GM12878 (cell line): ENCODE results near the gene PITPNM2. TPM values are rescaled to one million over a fixed set of nuclear protein-coding genes. Genes with fewer than 3 reads are reported as not detected.

Experiments
- ATAC-seq: fragments of 200-7000 bp; cut with Tn5 transposase; 3 replicates; pipeline ENCODE4 v1.9.1; 2020; ENCODE audit warnings: mild to moderate bottlenecking, moderate library complexity
- BruUV-seq: library from RNA; stranded (reverse); fragments of 400-500 nt; replicated peaks from 2 replicates; lab custom pipeline; 2021; lab: Mats Ljungman, UMichigan
- CTCF ChIA-PET: fragments of 300-600 bp; sonication (Branson Sonifier 250); formaldehyde crosslinking; extraction: SDS; loops from one replicate; lab custom pipeline; 2021; ENCODE audit warnings: inconsistent platforms; lab: Yijun Ruan, JAX
- POLR2A ChIA-PET: fragments of 350-600 bp; formaldehyde crosslinking; extraction: SDS; loops from one replicate; lab custom pipeline; 2021; ENCODE audit warnings: inconsistent platforms; lab: Charles Lee
- RAD21 ChIA-PET: fragments of 300-600 bp; sonication (Branson Sonifier 250); formaldehyde crosslinking; loops from one replicate; lab custom pipeline; 2023; ENCODE audit warnings: antibody characterized with exemption; ENCODE audit not compliant: unreplicated experiment; lab: Charles Lee
- SMC1A ChIA-PET: fragments of 300-600 bp; sonication (Branson Sonifier 250); formaldehyde crosslinking; loops from one replicate; lab custom pipeline; 2023; ENCODE audit not compliant: unreplicated experiment, uncharacterized antibody; lab: Charles Lee
- DNase-seq: peaks from one replicate; pipeline ENCODE4 v3.0.0-alpha.2; 2011; ENCODE audit warnings: low read depth, low spot score
- FAIRE-seq: peaks from 3 replicates; lab custom pipeline; 2011; peaks lifted over from hg19 to GRCh38; lab: Jason Lieb, UNC
- H2AFZ ChIP-seq: 2 replicates; pipeline ENCODE4 v1.6.0; 2011; ENCODE audit warnings: low read depth, low read length, control low read depth; ENCODE audit not compliant: control insufficient read depth
- H3K27ac ChIP-seq: 2 replicates; pipeline ENCODE4 v1.5.1; 2011; ENCODE audit warnings: control low read depth; ENCODE audit not compliant: control insufficient read depth, insufficient read depth
- H3K27me3 ChIP-seq, 2 experiments: replicated peaks in 1 of 2; 2 replicates each; pipeline versions ENCODE4 v1.6.0 to v1.6.1; 2011; ENCODE audit warnings: low read length in 1 of 2; ENCODE audit not compliant: control insufficient read depth in 2 of 2, insufficient read depth in 2 of 2
- H3K36me3 ChIP-seq, 2 experiments: 2 replicates each; pipeline ENCODE4 v1.5.1; 2011; ENCODE audit warnings: low read length in 1 of 2; ENCODE audit not compliant: control insufficient read depth in 2 of 2, insufficient read depth in 2 of 2
- H3K4me1 ChIP-seq: 2 replicates; pipeline ENCODE4 v1.6.1; 2011; ENCODE audit warnings: mild to moderate bottlenecking, low read length, moderate library complexity, mixed read lengths; ENCODE audit not compliant: control insufficient read depth, insufficient read depth
- H3K4me2 ChIP-seq: 2 replicates; pipeline ENCODE4 v1.6.0; 2011; ENCODE audit warnings: control low read depth; ENCODE audit not compliant: control insufficient read depth, insufficient read depth
- H3K4me3 ChIP-seq: fragments of 200-600 bp; sonication (generic); 2 replicates; pipeline ENCODE4 v1.5.1; 2016
- H3K79me2 ChIP-seq: 2 replicates; pipeline ENCODE4 v1.6.0; 2011; ENCODE audit warnings: low read length; ENCODE audit not compliant: control insufficient read depth, insufficient read depth
- H3K9ac ChIP-seq: 2 replicates; pipeline ENCODE4 v1.8.0; 2011; ENCODE audit warnings: low read length, control low read depth, mixed read lengths; ENCODE audit not compliant: control insufficient read depth, insufficient read depth
- H3K9me3 ChIP-seq: replicated peaks from 3 replicates; pipeline ENCODE4 v1.5.1; 2011; ENCODE audit warnings: mild to moderate bottlenecking, low read length; ENCODE audit not compliant: control insufficient read depth, insufficient read depth
- H4K20me1 ChIP-seq: 2 replicates; pipeline ENCODE4 v1.6.0; 2011; ENCODE audit not compliant: control insufficient read depth, insufficient read depth
- POLR2A ChIP-seq: IDR thresholded peaks from 2 replicates; pipeline ENCODE4 v1.6.1; 2011; ENCODE audit warnings: low read depth, mild to moderate bottlenecking, low read length
- SUZ12 ChIP-seq: fragments of 200-600 bp; sonication (generic); IDR thresholded peaks from one replicate; pipeline ENCODE4 v1.6.1; 2018; ENCODE audit warnings: antibody characterized with exemption, mild to moderate bottlenecking; ENCODE audit not compliant: unreplicated experiment
- whole genome bisulfite sequencing: methylation state at CpG from one replicate; pipeline ENCODE4 v1.1.6; 2016; ENCODE audit warnings: low lambda C conversion rate; ENCODE audit not compliant: insufficient replicate concordance, insufficient coverage; ENCODE audit errors: missing lambda C conversion rate; 5-methylcytosine and 5-hydroxymethylcytosine counted together
- in situ Hi-C: fragments of 300-500 bp; cut with MboI; formaldehyde crosslinking; loops from 9 replicates; pipeline ENCODE4 v1.14.3; 2018; ENCODE audit warnings: mixed read lengths
- intact Hi-C: fragments of 100-400 bp; cut with micrococcal nuclease; formaldehyde crosslinking; loops from one replicate; pipeline ENCODE4 v1.14.2; 2022; ENCODE audit not compliant: unreplicated experiment
- polyA plus RNA-seq, 11 experiments: library from polyadenylated mRNA; depleted of rRNA in 4 of 11; unstranded in 6 of 11; stranded (reverse) in 5 of 11; fragments of >200 nt; fragmentation: Nextera tagmentation in 4 of 11; fragmentation: Illumina TruSeq in 1 of 11; extraction: Ambion mirVana in 4 of 11; extraction: Trizol in 1 of 11; gene quantifications; 1 replicate in 1 of 11; 2 replicates in 10 of 11; pipeline versions ENCODE4 v1.2.1 to v1.2.3, GENCODE V29; 2011 to 2016; ENCODE audit warnings: inconsistent platforms in 2 of 11, missing spikeins in 2 of 11, low read depth in 1 of 11
- total RNA-seq, 4 experiments: library from RNA; depleted of rRNA in 3 of 4; stranded (reverse); fragments of >200 nt in 3 of 4; fragmentation: Illumina TruSeq in 1 of 4; extraction: Trizol in 1 of 4; gene quantifications; 2 replicates each; pipeline versions ENCODE4 v1.2.1 to v1.2.3, GENCODE V29; 2013 to 2021
- TF ChIP-seq, protein P1 (sequence below): fragments of 450-650 bp; formaldehyde crosslinking; IDR thresholded peaks from 2 replicates; pipeline ENCODE4 v1.5.0; 2022; ENCODE audit warnings: mild to moderate bottlenecking, missing genetic modification characterization

The PITPNM2 gene
- total and polyA plus RNA-seq, 10 of the 15 experiments (the other 5 are each of a cell fraction or from before 2014, with no cell fraction given), result 0.03 to 1.0 (median 0.24) TPM; not detected in 1

GRCh38 chr12:123150275-123150743 is 581 bp downstream of the PITPNM2 start:
- intact Hi-C loops (no loop called here), in situ Hi-C loops (no loop called here)
- ChIA-PET RAD21 (no interaction called here), POLR2A (no interaction called here), SMC1A (no interaction called here), CTCF (no interaction called here)
- Histone ChIP-seq H3K4me3 (peak overlapping the region; percentile 32; the same call in 1 of the 2 replicates), H2AFZ (no peak overlapping the region; the same call in none of the 2 replicates), H3K4me2 (peak overlapping the region; percentile 77), H3K79me2 (no peaks in the 10 kb centered on the region), H3K4me1 (no peaks in the 10 kb centered on the region), H4K20me1 (no peaks in the 10 kb centered on the region), H3K9ac (no peak overlapping the region), H3K9me3 (no peaks in the 10 kb centered on the region), H3K27me3 (peaks cover 0 to 4% of the 10 kb centered on the region in 2 experiments; a peak in 1 of 4 replicates), H3K36me3 (no peaks in the 10 kb centered on the region; a peak in 2 of 4 replicates), H3K27ac (no peak overlapping the region)
- 9% methylated on average over 41 of the region's 54 CpGs for WGBS
- no TSS peak for BruUV-seq
- DNase-seq (no peak), ATAC-seq (peak; percentile 31), FAIRE-seq (no peak)
- no peak for TF ChIP-seq POLR2A
- TF ChIP-seq, protein P1, sequence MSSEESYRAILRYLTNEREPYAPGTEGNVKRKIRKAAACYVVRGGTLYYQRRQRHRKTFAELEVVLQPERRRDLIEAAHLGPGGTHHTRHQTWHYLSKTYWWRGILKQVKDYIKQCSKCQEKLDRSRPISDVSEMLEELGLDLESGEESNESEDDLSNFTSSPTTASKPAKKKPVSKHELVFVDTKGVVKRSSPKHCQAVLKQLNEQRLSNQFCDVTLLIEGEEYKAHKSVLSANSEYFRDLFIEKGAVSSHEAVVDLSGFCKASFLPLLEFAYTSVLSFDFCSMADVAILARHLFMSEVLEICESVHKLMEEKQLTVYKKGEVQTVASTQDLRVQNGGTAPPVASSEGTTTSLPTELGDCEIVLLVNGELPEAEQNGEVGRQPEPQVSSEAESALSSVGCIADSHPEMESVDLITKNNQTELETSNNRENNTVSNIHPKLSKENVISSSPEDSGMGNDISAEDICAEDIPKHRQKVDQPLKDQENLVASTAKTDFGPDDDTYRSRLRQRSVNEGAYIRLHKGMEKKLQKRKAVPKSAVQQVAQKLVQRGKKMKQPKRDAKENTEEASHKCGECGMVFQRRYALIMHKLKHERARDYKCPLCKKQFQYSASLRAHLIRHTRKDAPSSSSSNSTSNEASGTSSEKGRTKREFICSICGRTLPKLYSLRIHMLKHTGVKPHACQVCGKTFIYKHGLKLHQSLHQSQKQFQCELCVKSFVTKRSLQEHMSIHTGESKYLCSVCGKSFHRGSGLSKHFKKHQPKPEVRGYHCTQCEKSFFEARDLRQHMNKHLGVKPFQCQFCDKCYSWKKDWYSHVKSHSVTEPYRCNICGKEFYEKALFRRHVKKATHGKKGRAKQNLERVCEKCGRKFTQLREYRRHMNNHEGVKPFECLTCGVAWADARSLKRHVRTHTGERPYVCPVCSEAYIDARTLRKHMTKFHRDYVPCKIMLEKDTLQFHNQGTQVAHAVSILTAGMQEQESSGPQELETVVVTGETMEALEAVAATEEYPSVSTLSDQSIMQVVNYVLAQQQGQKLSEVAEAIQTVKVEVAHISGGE, result no peak
- TF ChIP-seq SUZ12, result peak; percentile 89
